AG04450 (cell line): Measurements from ENCODE around the gene LRRC75A. TPM values are rescaled to one million over a fixed set of nuclear protein-coding genes. Genes with fewer than 3 reads are reported as not detected.

Experiments used
- CTCF ChIA-PET: fragments of 300-600, 350-600 bp; formaldehyde crosslinking; extraction: SDS; loops from one replicate; lab custom pipeline; 2022; ENCODE audit warnings: antibody characterized with exemption, inconsistent platforms; lab: Charles Lee
- POLR2A ChIA-PET: fragments of 350-600 bp; formaldehyde crosslinking; extraction: SDS; loops from one replicate; lab custom pipeline; 2021; ENCODE audit warnings: antibody characterized with exemption, inconsistent platforms; lab: Yijun Ruan, JAX
- DNase-seq: peaks from one replicate; pipeline ENCODE4 v3.0.0-alpha.2; 2011; ENCODE audit warnings: low read depth, low spot score
- H3K27ac ChIP-seq: one replicate; pipeline ENCODE4 v1.5.1; 2012; ENCODE audit warnings: low read depth, low read length, control low read depth
- H3K27me3 ChIP-seq: one replicate; pipeline ENCODE4 v1.6.0; 2012; ENCODE audit warnings: low read length; ENCODE audit not compliant: control insufficient read depth, insufficient read depth
- H3K4me3 ChIP-seq: 2 replicates; pipeline ENCODE4 v1.5.1; 2011; ENCODE audit warnings: mild to moderate bottlenecking, low read depth, low read length, control low read depth
- H3K9me3 ChIP-seq: 2 replicates; pipeline ENCODE4 v1.5.1; 2012; ENCODE audit warnings: low read length; ENCODE audit not compliant: control insufficient read depth, insufficient read depth
- polyA plus RNA-seq: library from polyadenylated mRNA; depleted of rRNA; stranded (reverse); fragments of >200 nt; gene quantifications from 2 replicates; pipeline ENCODE4 v1.2.3, GENCODE V29; 2011
- TF ChIP-seq, protein P1 (sequence below): IDR thresholded peaks from 2 replicates; pipeline ENCODE4 v1.5.1; 2011; ENCODE audit warnings: low read depth, low read length, control low read depth, inconsistent platforms

Gene LRRC75A
- polyA plus RNA-seq, 1 experiment = 1.2 TPM

DNA sequence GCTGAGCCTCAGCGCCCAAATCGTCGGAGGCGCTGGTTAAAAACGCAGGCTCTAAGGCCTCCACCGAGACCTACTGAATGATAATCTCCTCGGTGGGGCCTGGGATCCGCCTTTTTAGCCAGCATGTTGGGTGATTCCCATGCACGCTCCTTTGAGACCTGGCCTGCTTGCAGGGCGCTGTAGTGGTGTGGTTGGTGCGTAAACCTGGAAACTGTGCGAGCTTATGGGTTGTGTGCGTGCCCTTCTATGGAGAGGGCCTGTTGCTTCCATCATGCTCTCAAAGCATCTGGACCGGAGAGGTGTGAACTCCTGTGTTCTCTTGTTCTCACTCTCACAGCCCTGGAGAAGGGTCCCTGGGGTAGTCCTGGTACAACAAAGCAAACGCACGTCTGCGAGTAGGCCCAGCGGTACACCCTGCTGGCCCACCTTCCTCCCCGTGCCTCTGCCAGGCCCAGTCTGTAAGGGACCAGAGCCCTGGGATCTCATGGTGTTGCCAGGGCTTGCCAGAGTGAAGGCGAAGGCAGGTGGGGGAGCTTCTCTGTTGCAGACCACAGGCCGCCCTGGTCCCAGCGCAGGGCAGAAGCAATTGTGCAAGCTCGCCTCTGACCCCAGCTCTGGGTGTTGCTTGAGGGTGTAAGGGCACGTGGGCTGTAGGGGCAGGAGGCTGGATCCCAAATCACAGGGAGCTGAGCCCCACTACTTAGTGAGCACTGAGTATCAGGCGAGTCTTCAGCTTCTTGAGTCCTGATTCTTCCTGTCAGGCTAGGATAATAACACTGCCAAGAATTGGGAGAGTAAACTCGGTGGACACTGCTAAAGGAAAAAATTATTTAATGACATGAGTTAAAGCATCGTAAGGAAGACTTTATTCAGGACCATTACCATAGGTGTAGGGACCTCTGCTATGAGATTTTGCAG lies 879 bp upstream of the LRRC75A start:
- Histone ChIP-seq H3K27me3 (peaks cover 34% of the 10 kb centered on the region), H3K9me3 (no peaks in the 10 kb centered on the region; the same call in 1 of the 2 replicates), H3K27ac (no peak overlapping the region), H3K4me3 (peak overlapping the region; percentile 52)
- POLR2A ChIA-PET = interaction anchor here (0.6 to 1.0 kb wide), 2 partner anchors 112 to 708 kb away, joined by 4 to 5 read pairs; partner anchors contain the start of gene UBB
- TF ChIP-seq, protein P1, sequence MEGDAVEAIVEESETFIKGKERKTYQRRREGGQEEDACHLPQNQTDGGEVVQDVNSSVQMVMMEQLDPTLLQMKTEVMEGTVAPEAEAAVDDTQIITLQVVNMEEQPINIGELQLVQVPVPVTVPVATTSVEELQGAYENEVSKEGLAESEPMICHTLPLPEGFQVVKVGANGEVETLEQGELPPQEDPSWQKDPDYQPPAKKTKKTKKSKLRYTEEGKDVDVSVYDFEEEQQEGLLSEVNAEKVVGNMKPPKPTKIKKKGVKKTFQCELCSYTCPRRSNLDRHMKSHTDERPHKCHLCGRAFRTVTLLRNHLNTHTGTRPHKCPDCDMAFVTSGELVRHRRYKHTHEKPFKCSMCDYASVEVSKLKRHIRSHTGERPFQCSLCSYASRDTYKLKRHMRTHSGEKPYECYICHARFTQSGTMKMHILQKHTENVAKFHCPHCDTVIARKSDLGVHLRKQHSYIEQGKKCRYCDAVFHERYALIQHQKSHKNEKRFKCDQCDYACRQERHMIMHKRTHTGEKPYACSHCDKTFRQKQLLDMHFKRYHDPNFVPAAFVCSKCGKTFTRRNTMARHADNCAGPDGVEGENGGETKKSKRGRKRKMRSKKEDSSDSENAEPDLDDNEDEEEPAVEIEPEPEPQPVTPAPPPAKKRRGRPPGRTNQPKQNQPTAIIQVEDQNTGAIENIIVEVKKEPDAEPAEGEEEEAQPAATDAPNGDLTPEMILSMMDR = no peak
- CTCF ChIA-PET = interaction anchor here (1.0 to 1.2 kb wide), 2 partner anchors 29 to 40 kb away, joined by 4 to 5 read pairs; no protein-coding TSS in a partner anchor
- no peak for DNase-seq

DNA sequence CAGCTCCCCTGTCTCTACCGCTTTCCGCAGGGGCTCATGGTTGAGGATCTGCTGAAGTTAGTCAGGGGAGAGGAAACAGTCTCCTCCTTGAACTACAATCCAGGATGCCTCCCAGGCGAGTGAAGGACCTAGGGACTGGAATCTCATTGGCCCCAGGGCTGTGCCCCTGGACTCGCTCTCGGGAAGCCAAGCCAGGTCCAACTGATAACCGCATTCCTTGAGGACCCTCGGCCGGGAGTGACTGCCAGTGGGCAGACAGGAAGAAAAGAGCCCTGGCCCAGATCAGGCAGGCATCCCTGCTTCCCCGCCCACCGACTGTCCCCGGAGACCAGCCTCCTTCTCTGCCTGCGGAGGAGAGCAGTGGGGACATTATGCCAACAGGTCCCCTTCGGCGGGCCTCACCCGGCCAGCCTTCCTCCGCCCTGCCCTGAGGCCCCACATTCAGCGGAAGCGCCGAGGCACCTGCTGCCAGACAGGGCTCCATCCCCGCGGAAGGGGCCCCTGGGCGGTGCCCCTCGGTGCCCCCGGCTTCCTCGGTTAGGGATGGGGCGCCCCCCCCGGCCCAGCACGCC lies 776 bp downstream of the LRRC75A start:
- no peak for DNase-seq
- TF ChIP-seq, protein P1 = no peak
- H3K27me3 ChIP-seq = peaks cover 31% of the 10 kb centered on the region
- no peaks in the 10 kb centered on the region; the same call in 1 of the 2 replicates for H3K9me3 ChIP-seq
- no peak overlapping the region for H3K27ac ChIP-seq
- POLR2A ChIA-PET = no interaction called here
- peak overlapping the region; percentile 57 for H3K4me3 ChIP-seq
- CTCF ChIA-PET = interaction anchor here (1.6 kb wide), 1 partner anchor 127 kb away, joined by 6 read pairs; no protein-coding TSS in a partner anchor

DNA sequence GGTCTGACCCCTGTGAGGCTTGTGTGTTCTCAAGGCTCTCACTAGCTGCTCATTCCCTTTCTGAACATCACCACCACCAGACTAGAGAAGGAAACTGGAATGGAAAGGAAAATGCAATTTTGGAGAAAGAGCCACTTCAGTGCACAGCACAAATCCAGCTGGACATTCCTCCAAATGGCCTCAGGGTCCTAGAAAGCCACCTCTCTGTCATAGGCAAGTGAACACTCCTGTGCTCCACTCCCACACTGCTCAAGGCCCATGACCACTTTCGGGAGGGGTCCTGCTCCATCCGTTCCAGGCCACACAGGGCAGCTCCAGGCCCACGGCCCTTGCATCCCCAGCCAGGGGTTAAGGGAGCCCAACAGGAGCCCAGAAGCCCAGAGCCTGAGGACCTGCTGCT lies 2.6 kb downstream of the LRRC75A start:
- POLR2A ChIA-PET = no interaction called here
- H3K27me3 ChIP-seq = peaks cover 18% of the 10 kb centered on the region
- CTCF ChIA-PET = interaction anchor here (1.3 to 1.6 kb wide), 2 partner anchors 33 to 126 kb away, joined by 4 to 6 read pairs; no protein-coding TSS in a partner anchor
- no peak overlapping the region for H3K27ac ChIP-seq
- no peak for DNase-seq
- TF ChIP-seq, protein P1 = no peak
- no peaks in the 10 kb centered on the region; the same call in 1 of the 2 replicates for H3K9me3 ChIP-seq
- H3K4me3 ChIP-seq = no peak overlapping the region

DNA sequence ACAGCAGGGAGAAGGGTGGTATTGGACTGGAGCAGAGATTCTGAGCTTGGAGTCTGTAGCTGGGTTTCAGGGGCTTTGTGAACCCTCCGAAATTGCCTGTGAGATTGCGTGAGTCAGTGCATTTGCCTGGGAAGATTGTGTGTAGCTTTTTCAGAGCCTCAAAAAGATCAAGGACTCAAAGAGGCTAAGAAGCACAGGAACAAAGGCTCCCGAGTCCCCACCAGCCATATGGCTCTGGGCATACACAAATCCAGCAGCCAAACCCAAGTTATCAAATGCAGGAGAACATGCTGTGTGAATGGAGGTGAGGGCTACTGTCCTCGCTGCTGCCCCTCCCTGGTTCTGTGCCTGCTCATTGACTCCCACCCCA lies 3.0 kb downstream of the LRRC75A start:
- ChIA-PET CTCF (interaction anchor here (0.7 kb wide), 1 partner anchor 35 kb away, joined by 3 read pairs; no protein-coding TSS in a partner anchor), POLR2A (no interaction called here)
- no peaks in the 10 kb centered on the region; the same call in 1 of the 2 replicates for H3K9me3 ChIP-seq
- no peak overlapping the region for H3K27ac ChIP-seq
- no peak overlapping the region for H3K4me3 ChIP-seq
- peaks cover 18% of the 10 kb centered on the region for H3K27me3 ChIP-seq
- no peak for DNase-seq
- TF ChIP-seq, protein P1 = no peak
